ENCODE measurements around the gene TSPAN10.
"Not testable (repeated sequence)": the region's sequence is repeated elsewhere in the genome, so short reads cannot be mapped to it uniquely, and the experiment has no call there.

Gene TSPAN10

DNA sequence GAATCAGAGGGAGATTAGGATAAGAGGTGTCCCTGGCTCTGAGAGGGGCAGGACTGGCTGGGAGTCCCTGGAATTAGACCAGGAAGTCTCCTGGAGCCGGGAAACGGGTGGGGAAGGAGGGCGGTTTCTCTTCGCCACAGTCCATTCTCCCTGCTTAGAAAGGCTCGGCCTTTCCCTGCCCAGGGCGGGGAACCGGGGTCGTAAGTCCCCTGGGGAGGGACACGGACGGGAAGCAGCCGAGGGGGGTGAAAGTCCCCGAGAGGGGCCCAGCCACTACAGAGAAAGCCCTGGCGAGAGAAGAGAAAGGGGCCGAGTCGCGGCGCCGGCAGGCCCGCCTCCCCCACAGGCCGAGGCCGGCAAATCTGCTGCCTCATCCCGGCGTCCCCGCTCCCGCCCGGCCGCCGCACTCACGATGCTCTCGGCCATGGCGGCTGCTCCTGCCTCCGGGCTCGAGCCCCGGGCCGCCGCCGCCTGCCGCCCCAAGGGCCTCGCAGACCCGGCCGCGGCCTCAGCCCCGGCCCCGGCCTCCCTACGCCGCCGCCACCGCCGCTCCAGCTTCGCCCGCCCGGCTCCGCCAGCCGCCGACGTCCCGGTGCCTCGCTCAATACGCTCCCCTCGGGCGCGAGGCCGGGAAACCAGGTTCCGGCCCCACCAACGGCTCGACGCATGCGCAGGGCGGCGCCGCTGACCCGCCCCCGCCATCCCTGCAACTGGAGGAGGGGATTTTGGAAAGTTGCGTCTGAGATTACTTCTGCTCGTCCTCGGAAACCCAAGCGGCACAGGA is at the start of gene TSPAN10, which contains the start of gene NPLOC4:
Gene TSPAN10, plus strand, starts transcription at position 692 of the 784 bp plus-strand sequence. CDS start 5,217 bp downstream, outside the sequence.
Gene NPLOC4, minus strand, starts transcription at position 608 of the 784 bp plus-strand sequence. Its CDS starts 182 bp downstream, at position 426.
- peak; percentile 90 for DNase-seq (ENCODE audit: low read depth)

DNA sequence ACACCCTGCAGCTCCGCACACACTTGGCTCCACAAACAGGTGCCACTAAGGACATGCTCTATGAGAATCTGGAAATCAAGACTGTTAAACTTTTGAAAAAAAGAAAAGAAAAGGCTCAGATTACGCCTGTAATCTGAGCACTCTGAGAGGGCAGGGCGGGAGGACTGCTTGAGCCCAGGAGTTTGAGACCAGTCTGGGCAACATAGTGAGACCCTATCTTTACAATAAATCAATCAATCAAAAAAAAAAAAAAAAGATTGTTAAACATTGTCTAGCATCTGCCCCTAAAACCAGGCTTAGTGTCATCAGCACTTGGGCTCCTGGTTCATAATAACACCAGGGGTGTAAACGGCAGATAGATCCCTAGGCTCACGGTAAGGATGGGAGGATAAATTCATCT is 47.4 kb upstream of the TSPAN10 start:
- no peak for DNase-seq (ENCODE audit: low read depth)

- DNase-seq (ENCODE audit: low read depth): no peak
Measured at GRCh38 chr17:81590121-81590520, 46.9 kb upstream of the TSPAN10 start.

DNA sequence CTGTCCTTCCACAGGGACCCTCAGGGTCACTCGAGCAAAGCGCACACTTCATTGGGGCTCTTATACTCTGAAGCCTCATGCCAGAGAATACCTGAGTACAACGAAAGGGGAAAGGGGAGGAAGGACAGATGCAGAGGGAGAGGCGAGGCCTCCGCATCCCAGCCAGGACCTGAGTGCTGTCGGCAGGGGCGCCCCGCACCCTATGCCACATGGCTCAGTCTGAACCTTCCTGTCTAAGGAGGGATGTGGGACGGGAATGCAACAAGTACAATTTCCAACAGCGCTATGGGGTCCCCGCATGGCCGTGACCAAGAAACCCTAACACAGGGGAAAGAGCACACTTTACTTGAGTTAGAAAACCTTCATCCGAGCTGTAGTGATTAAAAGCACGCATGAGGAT is 45.0 kb upstream of the TSPAN10 start:
- no peak for DNase-seq (ENCODE audit: low read depth)

DNA sequence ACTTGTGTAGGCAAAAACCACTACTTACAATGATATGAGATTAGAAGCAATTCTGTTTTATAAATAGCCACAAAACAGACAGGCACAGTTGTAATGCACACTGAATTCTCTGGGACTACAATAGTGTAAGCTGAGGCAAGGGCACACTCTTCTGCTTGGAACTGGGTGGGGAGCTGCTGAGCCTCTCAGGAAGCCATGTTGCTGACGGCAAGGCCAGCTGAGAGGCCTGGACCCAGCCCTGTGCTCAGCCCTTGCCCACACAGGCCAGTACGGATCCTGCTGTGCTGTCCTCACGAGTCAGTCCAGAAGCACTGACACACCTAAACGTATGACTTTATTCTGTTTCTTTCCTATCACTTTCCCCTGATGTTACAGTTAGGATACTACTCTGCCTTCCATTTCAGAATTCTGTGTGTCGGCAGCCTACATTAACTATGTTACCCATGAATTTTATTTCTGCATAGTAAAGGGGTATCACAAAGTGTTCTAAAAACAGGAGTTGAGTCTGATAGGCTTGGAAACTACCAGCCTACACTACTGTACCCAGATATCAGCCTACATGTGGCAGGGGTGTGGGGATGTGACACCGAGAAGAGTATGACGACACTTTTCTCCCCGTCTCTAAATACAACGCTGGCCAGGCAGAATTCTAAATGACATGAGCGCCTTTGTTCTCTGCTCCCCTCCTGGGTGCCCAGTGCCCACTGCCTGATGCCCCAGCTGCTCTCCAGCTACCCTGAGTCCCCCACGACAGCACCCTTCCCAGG is 43.7 kb upstream of the TSPAN10 start:
- DNase-seq (ENCODE audit: low read depth): no peak

DNA sequence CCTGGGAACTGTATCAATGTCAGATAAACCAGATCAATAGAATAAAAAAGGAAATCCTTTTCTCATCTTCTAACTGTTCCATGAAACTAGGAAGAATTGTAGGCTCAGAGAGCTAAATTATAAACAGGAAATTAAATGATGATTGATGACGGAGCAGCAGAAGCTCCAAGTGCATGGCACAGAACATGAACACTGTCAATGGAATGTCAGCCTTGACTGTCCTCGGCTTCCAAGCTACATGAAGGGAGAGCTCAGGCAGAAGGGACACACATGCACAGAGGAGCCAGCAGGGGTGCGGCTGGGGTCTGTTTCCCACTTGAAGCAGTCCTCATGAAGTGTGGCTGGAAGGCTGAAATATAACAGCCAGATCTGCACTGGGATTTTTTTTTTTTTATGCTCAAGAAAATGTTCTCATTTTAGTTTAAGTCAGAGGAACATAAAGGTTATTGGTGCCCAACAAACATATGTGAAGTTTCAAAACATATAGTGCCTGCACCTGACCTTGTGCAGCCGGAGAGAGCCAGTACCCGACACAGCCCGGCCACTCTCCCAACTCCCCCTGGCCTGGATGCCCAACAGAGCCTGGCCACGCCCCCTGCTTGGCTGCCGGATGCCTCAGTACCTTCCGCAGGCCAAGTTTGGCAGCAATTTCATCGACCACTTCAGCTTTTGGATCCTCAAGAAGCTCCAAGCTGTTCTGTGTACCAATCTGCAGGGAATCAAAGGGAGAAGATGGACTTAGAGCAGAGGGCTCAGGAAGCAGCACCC is 37.1 kb upstream of the TSPAN10 start:
- DNase-seq (ENCODE audit: low read depth): no peak

DNA sequence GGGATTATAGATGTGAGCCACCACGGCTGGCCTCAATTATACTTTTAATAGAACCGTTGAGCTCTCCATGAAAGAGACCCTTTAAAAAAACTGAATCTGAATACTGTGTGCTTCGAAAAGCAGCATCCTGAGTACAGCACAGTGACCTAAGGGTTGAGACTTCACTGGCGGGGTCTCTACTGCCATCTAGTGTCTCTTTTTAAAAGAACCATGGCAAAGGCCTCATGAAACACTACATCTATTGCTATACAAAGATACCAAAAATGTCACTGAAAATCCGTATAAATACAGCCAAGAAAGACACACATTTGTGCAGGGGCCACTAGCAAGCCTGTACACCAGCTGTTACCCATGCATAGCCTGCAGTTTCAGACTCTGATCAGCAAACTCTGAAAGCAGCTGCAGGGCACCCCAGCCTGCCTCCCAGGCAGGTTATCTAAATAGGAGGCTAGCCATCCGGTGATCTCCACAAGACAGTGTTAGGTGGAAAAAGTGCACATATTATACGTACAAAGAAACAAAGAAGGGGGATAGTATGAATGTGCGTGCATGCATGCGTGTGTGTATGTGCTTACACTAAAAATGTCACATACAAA is 35.4 kb upstream of the TSPAN10 start:
- DNase-seq (ENCODE audit: low read depth): no peak

- DNase-seq (ENCODE audit: low read depth): no peak
Measured at GRCh38 chr17:81603846-81604610, 33.0 kb upstream of the TSPAN10 start.

DNA sequence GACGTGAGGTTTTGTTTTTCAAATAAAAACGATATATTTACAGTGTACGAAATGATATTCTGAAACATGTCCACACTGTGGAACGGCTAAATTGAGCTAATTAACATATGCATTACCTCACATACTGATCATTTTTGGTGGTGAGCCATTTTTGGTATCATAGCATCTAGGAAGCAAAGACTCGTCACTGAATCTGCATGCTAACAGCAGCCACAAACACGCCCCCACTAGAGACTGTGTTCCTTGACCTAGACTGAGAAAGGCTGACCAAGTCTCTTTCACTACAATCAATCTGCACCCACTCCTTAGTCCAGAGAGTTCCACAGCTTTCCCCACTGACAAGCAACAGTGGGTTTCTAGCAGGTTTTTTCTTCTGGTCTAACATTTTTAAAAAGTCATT is 29.6 kb upstream of the TSPAN10 start:
- DNase-seq (ENCODE audit: low read depth): no peak

GRCh38 chr17:81608082-81608481 is 28.9 kb upstream of the TSPAN10 start:
- DNase-seq (ENCODE audit: low read depth): peak; percentile 22

DNA sequence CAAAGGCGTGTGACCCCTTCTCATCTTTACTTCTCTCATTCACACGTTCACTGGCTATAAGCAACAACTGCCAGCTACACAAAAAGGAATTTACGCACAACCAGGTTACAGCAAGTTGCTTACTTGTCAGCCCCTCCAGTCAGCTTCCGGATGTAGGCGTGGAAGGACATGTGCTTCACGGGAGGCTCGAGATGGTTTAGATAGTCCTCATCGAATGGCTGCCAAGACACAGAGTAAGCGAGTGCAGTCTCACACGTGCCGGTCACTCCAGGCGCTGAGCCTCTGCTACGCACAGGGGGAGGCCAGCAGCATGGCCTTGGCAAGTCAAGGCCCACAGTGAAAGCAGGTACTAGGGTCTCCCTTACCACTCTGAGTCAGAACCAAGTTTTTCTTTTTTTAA is 28.4 kb upstream of the TSPAN10 start:
- DNase-seq (ENCODE audit: low read depth): no peak

DNA sequence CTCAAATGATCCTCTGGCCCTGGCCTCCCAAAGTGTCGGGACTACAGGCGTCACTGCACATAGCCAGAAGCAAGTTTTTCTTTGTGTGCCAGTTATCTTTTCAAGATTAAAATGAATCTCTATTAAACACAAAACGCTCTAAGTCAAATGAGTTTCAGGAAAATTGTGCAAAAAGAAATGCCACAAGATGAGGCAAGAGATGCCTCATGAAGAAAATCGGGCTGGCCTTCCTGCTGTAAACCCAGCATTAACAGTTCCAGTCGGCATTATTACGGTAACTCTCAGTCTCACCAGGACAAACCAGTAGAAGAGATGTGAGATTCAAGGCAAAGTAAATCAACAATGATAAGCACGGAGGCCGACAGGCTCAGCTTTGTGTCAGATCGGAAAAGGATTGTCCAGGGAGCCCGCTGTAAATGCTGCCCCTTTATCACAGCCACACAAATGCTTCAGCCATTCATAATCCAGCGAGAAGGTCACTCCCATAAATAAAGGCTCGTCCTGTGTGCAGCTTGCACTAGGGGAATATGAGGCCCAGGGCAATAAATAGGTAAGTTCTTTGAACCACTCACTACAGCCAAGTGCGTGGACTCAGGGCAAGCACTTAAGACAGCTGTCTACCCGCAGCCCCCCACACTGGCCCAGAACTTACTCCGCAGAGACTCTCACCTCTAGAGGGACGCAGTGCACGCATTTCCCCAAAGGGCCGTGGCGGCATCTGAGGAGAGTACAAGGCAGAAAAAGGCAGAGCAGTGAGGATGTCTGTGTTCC is 27.3 kb upstream of the TSPAN10 start:
- no peak for DNase-seq (ENCODE audit: low read depth)

- DNase-seq (ENCODE audit: low read depth): no peak
Measured at GRCh38 chr17:81612172-81612970, 24.6 kb upstream of the TSPAN10 start.

GRCh38 chr17:81615401-81615930 is 21.5 kb upstream of the TSPAN10 start:
- DNase-seq (ENCODE audit: low read depth): no peak

- no peak for DNase-seq (ENCODE audit: low read depth)
Measured at GRCh38 chr17:81616877-81617276, 20.1 kb upstream of the TSPAN10 start.

GRCh38 chr17:81618307-81618706 is 18.7 kb upstream of the TSPAN10 start:
- DNase-seq (ENCODE audit: low read depth): not testable (repeated sequence)

DNA sequence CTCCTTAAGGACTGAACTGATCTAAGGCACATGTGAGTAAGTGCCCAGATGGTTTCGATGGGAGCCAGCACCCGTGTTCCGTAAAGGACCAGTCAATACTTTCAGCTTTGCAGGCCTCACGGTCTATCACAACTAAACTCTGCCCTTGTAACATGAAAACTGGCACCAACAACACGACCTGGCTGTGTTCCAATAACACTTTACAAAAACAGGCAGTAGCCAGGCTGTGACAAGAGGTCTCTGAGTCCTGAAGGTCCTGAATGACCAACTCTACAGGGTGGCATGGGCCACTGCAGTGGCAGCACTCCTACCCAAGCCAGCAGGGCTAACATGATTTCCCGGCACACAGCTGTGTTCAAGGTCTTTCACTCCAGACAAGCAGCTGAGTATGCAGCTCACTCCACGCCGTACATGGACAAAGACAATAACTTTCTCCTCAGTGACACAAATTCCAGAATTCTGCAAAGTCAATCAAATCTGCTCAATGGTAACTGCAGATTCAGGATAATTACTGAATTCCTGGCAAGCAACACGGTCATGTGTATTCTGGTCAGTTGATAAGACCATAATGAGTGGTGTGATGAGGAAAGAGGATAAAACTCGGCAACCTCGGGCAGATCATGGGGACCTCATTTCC is 15.4 kb upstream of the TSPAN10 start:
- DNase-seq (ENCODE audit: low read depth): no peak

- DNase-seq (ENCODE audit: low read depth): no peak
Measured at GRCh38 chr17:81630274-81630673, 6.7 kb upstream of the TSPAN10 start.

DNA sequence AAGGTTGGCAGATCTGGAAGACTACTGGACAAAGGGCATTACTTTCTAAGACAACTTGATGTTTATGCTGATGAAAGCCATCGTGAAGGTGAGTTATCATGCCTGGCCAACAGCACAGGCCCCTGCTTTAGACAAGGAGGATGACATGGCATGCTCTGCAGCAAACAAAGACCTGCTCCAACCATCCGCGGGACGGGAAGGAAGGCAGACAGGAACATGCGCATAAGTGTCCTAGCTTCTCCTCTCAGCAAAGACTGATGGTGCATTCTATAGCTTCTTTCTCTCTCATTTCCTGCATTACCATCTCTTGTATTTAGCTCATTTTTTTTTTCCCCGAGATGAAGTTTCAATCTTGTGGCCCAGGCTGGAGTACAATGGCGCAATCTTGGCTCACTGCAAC is 5.5 kb upstream of the TSPAN10 start:
- no peak for DNase-seq (ENCODE audit: low read depth)
